NCI-H2227 treated with DMSO at 0.1 percent for 48 hours (cell line): Measurements from ENCODE around the gene ITGB3.

ENCODE experiments used
- DNase-seq: peaks from one replicate; lab custom pipeline; 2025; lab: John Stamatoyannopoulos, UW

The ITGB3 gene

GRCh38 chr17:47299239-47299910, 45.7 kb downstream of the ITGB3 start:
- DNase-seq, result no peak

GRCh38 chr17:47300718-47301117, 47.1 kb downstream of the ITGB3 start:
- no peak for DNase-seq

GRCh38 chr17:47301161-47301560, 47.5 kb downstream of the ITGB3 start:
- DNase-seq, result no peak

- DNase-seq, result no peak
Measured at GRCh38 chr17:47301831-47302230, 48.2 kb downstream of the ITGB3 start.

- no peak for DNase-seq
Measured at GRCh38 chr17:47304186-47304585, 50.6 kb downstream of the ITGB3 start.

GRCh38 chr17:47305302-47305923, 51.8 kb downstream of the ITGB3 start:
- no peak for DNase-seq

- DNase-seq, result no peak
Measured at GRCh38 chr17:47310186-47310733, 56.6 kb downstream of the ITGB3 start.

GRCh38 chr17:47311420-47311819, 57.8 kb downstream of the ITGB3 start:
- no peak for DNase-seq

GRCh38 chr17:47315451-47316266, 62.0 kb downstream of the ITGB3 start:
- DNase-seq, result peak; percentile 71

- no peak for DNase-seq
Measured at GRCh38 chr17:47316311-47316710, 62.7 kb downstream of the ITGB3 start.

GRCh38 chr17:47317119-47317518, 63.5 kb downstream of the ITGB3 start:
- no peak for DNase-seq

GRCh38 chr17:47318197-47318918, 64.7 kb downstream of the ITGB3 start:
- no peak for DNase-seq

GRCh38 chr17:47320879-47321502, 67.4 kb downstream of the ITGB3 start:
- no peak for DNase-seq

- peak; percentile 95 for DNase-seq
Measured at GRCh38 chr17:47323382-47324223, 70.0 kb downstream of the ITGB3 start, which contains the start of gene EFCAB13. EFCAB13 (plus strand) TSS chr17:47323955; CDS start chr17:47328354, 4,399 bp downstream.

- peak; percentile 81 for DNase-seq
Measured at GRCh38 chr17:47324224-47325020, 70.8 kb downstream of the ITGB3 start.

- no peak for DNase-seq
Measured at GRCh38 chr17:47325176-47325575, 71.5 kb downstream of the ITGB3 start.

GRCh38 chr17:47330548-47330947, 76.9 kb downstream of the ITGB3 start:
- no peak for DNase-seq

GRCh38 chr17:47332287-47332686, 78.7 kb downstream of the ITGB3 start:
- no peak for DNase-seq

- no peak for DNase-seq
Measured at GRCh38 chr17:47335101-47335936, 81.7 kb downstream of the ITGB3 start.
